Gastrocnemius medialis (tissue), 4 donors: ENCODE results near the gene LRCH4. TPM values are rescaled to one million over a fixed set of nuclear protein-coding genes. Genes with fewer than 3 reads are reported as not detected.

Source experiments
- ATAC-seq, 2 donors: fragments of 150-250 bp; one replicate each; pipeline ENCODE4 v1.9.1; 2016
- DNase-seq, 2 donors: peaks; one replicate each; pipeline ENCODE4 v3.0.0-alpha.2; 2019
- H3K27ac ChIP-seq, 4 donors: fragments of 200-600 bp; sonication (generic); 1 replicate in 1 of 4; 2 replicates in 3 of 4; pipeline ENCODE4 v1.5.1; 2016 to 2018; ENCODE audit warnings: mild to moderate bottlenecking in 2 of 4, moderate library complexity in 1 of 4
- H3K27me3 ChIP-seq, 3 donors: fragments of 200-600 bp; sonication (generic) in 2 of 3; 1 replicate in 1 of 3; 2 replicates in 2 of 3; pipeline versions ENCODE4 v1.5.1 to v1.6.0; 2016 to 2019; ENCODE audit warnings: mild to moderate bottlenecking in 1 of 3, moderate library complexity in 1 of 3
- H3K36me3 ChIP-seq, 2 donors: fragments of 200-600 bp; sonication (generic) in 1 of 2; one replicate each; pipeline ENCODE4 v1.5.1; 2017 to 2018
- H3K4me1 ChIP-seq, 2 donors: fragments of 200-600 bp; sonication (generic) in 1 of 2; one replicate each; pipeline ENCODE4 v1.5.1; 2016 to 2017; ENCODE audit warnings: mild to moderate bottlenecking in 2 of 2
- H3K4me3 ChIP-seq, 4 donors: fragments of 200-600 bp; sonication (generic) in 3 of 4; 1 replicate in 1 of 4; 2 replicates in 3 of 4; pipeline ENCODE4 v1.5.1; 2016 to 2019; ENCODE audit warnings: mild to moderate bottlenecking in 2 of 4
- H3K9me3 ChIP-seq, 3 donors: fragments of 200-600 bp; sonication (generic) in 2 of 3; 1 replicate in 1 of 3; 2 replicates in 2 of 3; pipeline ENCODE4 v1.5.1; 2016 to 2019
- POLR2A ChIP-seq, 2 donors: fragments of 450-650 bp; IDR thresholded peaks; one replicate each; pipeline ENCODE4 v1.6.1; 2017; ENCODE audit warnings: antibody characterized with exemption in 2 of 2, mild to moderate bottlenecking in 2 of 2, moderate library complexity in 2 of 2
- in situ Hi-C, 4 donors: fragments of 200-750 bp; cut with MboI; loops; one replicate each; pipeline versions ENCODE4 v1.15.0 to v1.8.0; 2017; ENCODE audit warnings: low sequenced_read_pairs in 4 of 4
- intact Hi-C: fragments of 100-400 bp; cut with DNase I; formaldehyde crosslinking; loops from one replicate; pipeline ENCODE4 v1.15.1; 2023; ENCODE audit warnings: low total_unique reads
- total RNA-seq, 4 donors: library from RNA; depleted of rRNA; stranded (reverse); fragments of >200 nt; gene quantifications; one replicate each; pipeline versions ENCODE4 v1.1.0 to v1.2.3, GENCODE V29; 2016
- TF ChIP-seq, protein P1 (sequence below), 5 experiments: fragments of 450-650 bp in 3 of 5; fragments of 200-600 bp in 2 of 5; sonication (generic) in 2 of 5; IDR thresholded peaks in 4 of 5; conservative IDR thresholded peaks in 1 of 5; 1 replicate in 4 of 5; 2 replicates in 1 of 5; pipeline ENCODE4 v1.5.1; 2016 to 2019; ENCODE audit warnings: antibody characterized with exemption in 5 of 5, mild to moderate bottlenecking in 3 of 5, moderate library complexity in 3 of 5

LRCH4 gene
- total RNA-seq, 4 donors from 2014 or later = 71.1 to 105 (median 89.0) TPM

DNA sequence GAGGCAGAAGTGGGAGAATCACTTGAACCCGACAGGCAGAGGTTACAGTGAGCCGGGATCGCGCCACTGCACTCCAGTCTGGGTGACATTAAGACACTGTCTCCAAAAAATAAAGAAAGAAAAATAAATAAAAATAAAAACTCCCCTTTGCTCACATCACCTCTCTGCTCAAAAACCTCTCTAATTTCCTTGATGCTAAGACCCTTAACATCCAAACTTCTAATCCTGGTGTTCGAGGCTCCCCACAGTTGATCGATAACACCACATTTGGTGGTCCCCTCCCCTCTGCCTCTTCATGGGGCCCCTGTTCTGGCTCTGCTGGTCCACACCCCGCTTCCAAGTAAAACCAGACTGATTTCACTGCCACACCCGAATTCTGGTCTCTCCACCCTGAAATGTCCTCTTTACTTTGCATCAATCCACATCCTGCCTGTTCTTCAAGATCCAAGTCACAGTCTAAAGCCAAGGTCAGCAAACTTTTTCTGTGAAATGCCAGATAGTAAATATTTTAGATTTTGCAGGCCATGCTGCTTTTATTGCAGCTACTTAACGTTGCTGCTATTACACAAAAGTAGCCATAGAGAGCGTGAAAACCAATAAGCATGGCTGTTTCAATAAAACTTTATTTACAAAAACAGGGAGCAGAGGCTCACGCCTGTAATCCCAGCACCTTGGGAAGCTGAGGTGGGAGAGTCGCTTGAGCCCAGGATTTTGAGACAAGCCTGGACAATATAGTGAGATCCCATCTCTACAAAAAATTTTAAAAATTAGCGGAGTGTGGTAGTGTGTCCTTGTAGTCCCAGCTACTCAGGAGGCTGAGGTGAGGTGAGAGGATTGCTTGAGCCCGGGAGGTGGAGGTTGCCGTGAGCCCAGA, 38.3 kb upstream of the LRCH4 start:
- Histone ChIP-seq H3K9me3 (no peaks in the 10 kb centered on the region), H3K4me3 (no peak overlapping the region), H3K36me3 (no peaks in the 10 kb centered on the region), H3K4me1 (peaks cover 3% of the 10 kb centered on the region in 2 donors), H3K27ac (no peak overlapping the region), H3K27me3 (peaks cover 5 to 15% (median 13%) of the 10 kb centered on the region in 3 donors)
- TF ChIP-seq POLR2A (IDR thresholded peaks at IDR 0.05) = no peak
- TF ChIP-seq, protein P1, sequence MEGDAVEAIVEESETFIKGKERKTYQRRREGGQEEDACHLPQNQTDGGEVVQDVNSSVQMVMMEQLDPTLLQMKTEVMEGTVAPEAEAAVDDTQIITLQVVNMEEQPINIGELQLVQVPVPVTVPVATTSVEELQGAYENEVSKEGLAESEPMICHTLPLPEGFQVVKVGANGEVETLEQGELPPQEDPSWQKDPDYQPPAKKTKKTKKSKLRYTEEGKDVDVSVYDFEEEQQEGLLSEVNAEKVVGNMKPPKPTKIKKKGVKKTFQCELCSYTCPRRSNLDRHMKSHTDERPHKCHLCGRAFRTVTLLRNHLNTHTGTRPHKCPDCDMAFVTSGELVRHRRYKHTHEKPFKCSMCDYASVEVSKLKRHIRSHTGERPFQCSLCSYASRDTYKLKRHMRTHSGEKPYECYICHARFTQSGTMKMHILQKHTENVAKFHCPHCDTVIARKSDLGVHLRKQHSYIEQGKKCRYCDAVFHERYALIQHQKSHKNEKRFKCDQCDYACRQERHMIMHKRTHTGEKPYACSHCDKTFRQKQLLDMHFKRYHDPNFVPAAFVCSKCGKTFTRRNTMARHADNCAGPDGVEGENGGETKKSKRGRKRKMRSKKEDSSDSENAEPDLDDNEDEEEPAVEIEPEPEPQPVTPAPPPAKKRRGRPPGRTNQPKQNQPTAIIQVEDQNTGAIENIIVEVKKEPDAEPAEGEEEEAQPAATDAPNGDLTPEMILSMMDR (IDR thresholded peaks at IDR 0.05 in 4 of 5, conservative IDR thresholded peaks at IDR 0.05 in 1 of 5) = no peak
- DNase-seq (no peak), ATAC-seq (no peak)
- intact Hi-C loops (no loop called here), in situ Hi-C loops (no loop called here)

DNA sequence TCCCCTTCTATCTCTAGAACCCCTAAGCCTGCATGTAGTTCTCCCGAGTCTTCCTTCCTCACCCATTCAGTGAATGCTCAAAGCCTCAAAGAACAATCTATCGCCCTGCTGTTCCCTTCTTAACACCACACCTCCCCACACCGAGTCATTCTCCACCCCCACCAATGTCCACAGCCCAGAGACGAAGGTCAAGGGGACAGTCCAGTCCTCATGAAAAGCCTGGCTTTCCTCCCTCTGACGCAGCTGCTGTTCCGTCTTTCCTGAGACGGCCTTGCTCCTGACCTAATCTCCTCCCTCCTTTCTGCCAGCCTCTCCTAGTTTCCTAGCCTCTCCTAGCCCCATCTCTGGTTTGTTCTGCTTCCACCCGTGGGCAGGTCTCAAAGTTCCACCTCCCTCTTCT, 35.6 kb upstream of the LRCH4 start:
- in situ Hi-C loops (no loop called here), intact Hi-C loops (no loop called here)
- Histone ChIP-seq H3K36me3 (no peaks in the 10 kb centered on the region), H3K9me3 (no peaks in the 10 kb centered on the region), H3K4me1 (no peaks in the 10 kb centered on the region), H3K4me3 (no peak overlapping the region), H3K27me3 (peaks cover 0 to 9% (median 4%) of the 10 kb centered on the region in 3 donors), H3K27ac (no peak overlapping the region)
- DNase-seq = no peak
- no peak for TF ChIP-seq POLR2A (IDR thresholded peaks at IDR 0.05)
- TF ChIP-seq, protein P1 (IDR thresholded peaks at IDR 0.05 in 4 of 5, conservative IDR thresholded peaks at IDR 0.05 in 1 of 5) = no peak
- no peak for ATAC-seq

DNA sequence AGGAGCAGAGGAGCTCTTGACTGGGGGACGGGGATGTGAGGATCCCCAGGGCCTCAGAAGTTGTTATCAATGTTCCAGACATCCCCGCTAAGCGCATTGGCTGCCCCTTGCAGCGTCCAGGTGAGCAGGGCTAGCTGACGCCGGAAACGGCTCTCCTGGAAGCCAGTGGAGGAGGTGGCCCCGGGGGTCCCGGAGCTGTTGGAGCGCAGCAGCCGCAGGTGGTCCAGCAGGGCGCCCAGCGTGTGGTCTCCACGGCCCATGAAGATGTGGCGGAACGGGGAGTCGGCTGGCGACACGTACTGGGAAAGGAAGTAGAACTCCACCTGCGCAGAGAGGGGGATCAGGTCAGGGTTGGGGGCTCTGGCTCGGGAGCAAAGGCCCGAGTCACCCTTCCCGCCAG, 34.9 kb upstream of the LRCH4 start:
- TF ChIP-seq, protein P1 (IDR thresholded peaks at IDR 0.05 in 4 of 5, conservative IDR thresholded peaks at IDR 0.05 in 1 of 5) = no peak
- no peak for TF ChIP-seq POLR2A (IDR thresholded peaks at IDR 0.05)
- ATAC-seq = no peak
- in situ Hi-C loops = no loop called here

DNA sequence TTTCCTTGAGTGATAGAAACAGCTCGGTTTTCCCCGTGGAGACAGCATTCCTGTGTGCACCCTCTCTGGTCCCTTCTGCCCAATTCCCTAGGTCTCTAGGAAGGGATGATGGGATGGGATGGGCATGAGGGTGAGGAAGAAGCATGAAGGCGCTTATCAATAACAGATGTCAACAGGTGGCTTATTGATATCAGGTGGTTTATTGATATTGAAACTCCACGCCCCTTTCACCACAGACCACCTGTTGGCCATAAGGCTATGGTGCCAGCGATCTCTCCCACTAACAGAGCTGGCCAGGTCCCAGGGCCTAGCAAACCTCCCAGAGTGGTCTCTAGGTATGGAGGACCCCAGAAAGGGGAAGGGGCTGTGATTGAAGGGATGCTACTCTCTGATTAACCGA, 34.3 kb upstream of the LRCH4 start:
- H3K27ac ChIP-seq = no peak overlapping the region
- in situ Hi-C loops (no loop called here), intact Hi-C loops (no loop called here)
- H3K4me1 ChIP-seq = no peaks in the 10 kb centered on the region
- H3K36me3 ChIP-seq = no peaks in the 10 kb centered on the region
- no peaks in the 10 kb centered on the region for H3K9me3 ChIP-seq
- ATAC-seq = no peak
- H3K27me3 ChIP-seq = no peaks in the 10 kb centered on the region
- H3K4me3 ChIP-seq = no peak overlapping the region
- no peak for DNase-seq
- TF ChIP-seq POLR2A (IDR thresholded peaks at IDR 0.05) = no peak
- TF ChIP-seq, protein P1 (IDR thresholded peaks at IDR 0.05 in 4 of 5, conservative IDR thresholded peaks at IDR 0.05 in 1 of 5) = no peak

More for the DNA sequence above, 34.9 kb upstream of the LRCH4 start:
- Histone ChIP-seq H3K9me3 (no peaks in the 10 kb centered on the region), H3K4me3 (no peak overlapping the region), H3K4me1 (no peaks in the 10 kb centered on the region), H3K27me3 (peaks cover 0 to 3% (median 2%) of the 10 kb centered on the region in 3 donors), H3K36me3 (no peaks in the 10 kb centered on the region), H3K27ac (no peak overlapping the region)
- no peak for DNase-seq
- intact Hi-C loops = no loop called here
